ENCODE measurements around the gene PRLH.

DNA sequence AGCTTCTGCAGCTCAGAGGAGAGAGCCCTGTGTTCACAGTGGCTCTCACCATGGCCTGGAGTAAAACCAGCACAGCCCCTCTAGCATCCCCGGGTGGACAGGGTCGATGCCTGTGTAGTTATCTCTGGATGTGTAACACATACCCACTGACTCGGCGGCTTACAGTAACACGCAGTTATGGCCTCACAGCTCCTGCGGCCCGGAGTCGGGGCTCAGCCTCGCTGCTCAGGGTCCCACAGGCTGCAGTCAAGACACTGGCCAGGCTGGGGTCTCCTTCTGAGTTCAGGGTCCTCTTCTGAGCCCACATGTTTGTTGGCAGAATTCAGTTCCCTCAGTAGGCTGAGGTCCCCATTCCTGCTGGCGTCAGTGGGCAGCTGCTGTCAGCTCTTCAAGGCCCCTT lies 26.7 kb downstream of the PRLH start:
- no peak for TF ChIP-seq POLR2A (IDR thresholded peaks at IDR 0.05; ENCODE audit: low read length)
- TF ChIP-seq GATA1 (IDR thresholded peaks at IDR 0.05; ENCODE audit: low read depth, low read length): no peak

Data from erythroblast (primary cell).